K562 (cell line): Measurements from ENCODE around the gene TKT. TPM values are rescaled to one million over a fixed set of nuclear protein-coding genes. Genes with fewer than 3 reads are reported as not detected.

Experiments
- ATAC-seq: fragments of 200-7000 bp; cut with Tn5 transposase; 3 replicates; pipeline ENCODE4 v1.9.1; 2020; ENCODE audit warnings: moderate library complexity
- BruUV-seq: library from RNA; stranded (reverse); fragments of 400-500 nt; replicated peaks from 2 replicates; lab custom pipeline; 2021; lab: Mats Ljungman, UMichigan
- CTCF ChIA-PET: fragments of 300-600 bp; formaldehyde crosslinking; extraction: SDS; loops from one replicate; lab custom pipeline; 2021; ENCODE audit warnings: low intra/inter-chr PET ratio; lab: Yijun Ruan, JAX
- POLR2A ChIA-PET: fragments of 300-600, 350-650 bp; sonication (Branson Sonifier 250); formaldehyde crosslinking; extraction: SDS; loops from one replicate; lab custom pipeline; 2021; ENCODE audit warnings: antibody characterized with exemption, inconsistent platforms; lab: Yijun Ruan, JAX
- DNase-seq, 4 experiments: peaks; one replicate each; pipeline versions ENCODE4 v3.0.0 to v3.0.0-alpha.2; 2011 to 2018; ENCODE audit warnings: low spot score in 3 of 4, mixed read lengths in 3 of 4; ENCODE audit errors: extremely low read depth in 1 of 4
- FAIRE-seq: peaks from 2 replicates; lab custom pipeline; 2011; peaks lifted over from hg19 to GRCh38; lab: Jason Lieb, UNC
- H2AFZ ChIP-seq: 2 replicates; pipeline ENCODE4 v1.6.0; 2011; ENCODE audit warnings: low read depth, low read length, control low read depth, inconsistent platforms
- H3K27ac ChIP-seq: fragments of 200-600 bp; 3 replicates; pipeline ENCODE4 v1.8.0; 2011; ENCODE audit warnings: low read depth, mild to moderate bottlenecking, control low read depth, inconsistent platforms, low read length, moderate library complexity, mixed read lengths; ENCODE audit errors: extremely low read depth
- H3K27me3 ChIP-seq, 2 experiments: fragments of 300-600 bp in 1 of 2; 2 replicates in 1 of 2; 3 replicates in 1 of 2; pipeline versions ENCODE4 v1.6.0 to v1.8.0; 2011; ENCODE audit warnings: inconsistent platforms in 2 of 2, low read length in 2 of 2, mild to moderate bottlenecking in 1 of 2, mixed read lengths in 1 of 2, moderate library complexity in 1 of 2; ENCODE audit not compliant: control insufficient read depth in 2 of 2, insufficient read depth in 2 of 2
- H3K36me3 ChIP-seq: fragments of 300-600 bp; 3 replicates; pipeline ENCODE4 v1.8.0; 2011; ENCODE audit warnings: mild to moderate bottlenecking, low read length, inconsistent platforms; ENCODE audit not compliant: control insufficient read depth, insufficient read depth
- H3K4me1 ChIP-seq, 2 experiments: fragments of 200-600 bp in 1 of 2; replicated peaks in 1 of 2; 2 replicates in 1 of 2; 3 replicates in 1 of 2; pipeline versions ENCODE4 v1.5.1 to v1.8.0; 2011; ENCODE audit warnings: inconsistent platforms in 2 of 2, low read length in 2 of 2, mild to moderate bottlenecking in 1 of 2, mixed read lengths in 1 of 2, moderate library complexity in 1 of 2; ENCODE audit not compliant: control insufficient read depth in 2 of 2, insufficient read depth in 2 of 2
- H3K4me2 ChIP-seq: 2 replicates; pipeline ENCODE4 v1.6.1; 2011; ENCODE audit warnings: low read length, control low read depth, inconsistent platforms, mixed read lengths; ENCODE audit not compliant: insufficient read depth
- H3K4me3 ChIP-seq: fragments of 200-600 bp; sonication (generic), shearing (Covaris generic); 2 replicates; pipeline ENCODE4 v1.5.1; 2016; ENCODE audit warnings: control low read depth, inconsistent platforms
- H3K79me2 ChIP-seq: fragments of 200-600 bp; 3 replicates; pipeline ENCODE4 v1.8.0; 2011; ENCODE audit warnings: low read length, inconsistent platforms; ENCODE audit not compliant: control insufficient read depth, insufficient read depth
- H3K9ac ChIP-seq, 2 experiments: 2 replicates each; pipeline versions ENCODE4 v1.6.0 to v1.6.1; 2011; ENCODE audit warnings: low read depth in 2 of 2, low read length in 2 of 2, control low read depth in 1 of 2, inconsistent platforms in 1 of 2, mild to moderate bottlenecking in 1 of 2, mixed read lengths in 1 of 2; ENCODE audit not compliant: insufficient read depth in 1 of 2
- H3K9me1 ChIP-seq: one replicate; pipeline ENCODE4 v1.6.0; 2011; ENCODE audit warnings: inconsistent platforms, mild to moderate bottlenecking, low read length, moderate library complexity; ENCODE audit not compliant: control insufficient read depth, insufficient read depth
- H3K9me3 ChIP-seq: replicated peaks from 2 replicates; pipeline ENCODE4 v1.5.1; 2011; ENCODE audit warnings: low read depth, low read length, inconsistent platforms; ENCODE audit not compliant: control insufficient read depth, insufficient read depth
- H4K20me1 ChIP-seq: replicated peaks from 2 replicates; pipeline ENCODE4 v1.6.1; 2011; ENCODE audit warnings: low read length, inconsistent platforms, mixed read lengths; ENCODE audit not compliant: control insufficient read depth, insufficient read depth
- BMI1 ChIP-seq: fragments of 150-350 bp; IDR thresholded peaks from 2 replicates; pipeline ENCODE4 v1.6.1; 2014; ENCODE audit warnings: low read length
- CBFA2T3 ChIP-seq: fragments of 450-650 bp; IDR thresholded peaks from 2 replicates; pipeline ENCODE4 v1.6.1; 2017
- CXXC5 ChIP-seq: fragments of 250-450 bp; sonication (Bioruptor Pico); IDR thresholded peaks from 2 replicates; pipeline ENCODE4 v1.8.0; 2022; ENCODE audit warnings: inconsistent platforms, mild to moderate bottlenecking, moderate library complexity
- NCOA1 ChIP-seq: fragments of 450-650 bp; IDR thresholded peaks from 2 replicates; pipeline ENCODE4 v1.6.1; 2016; ENCODE audit warnings: low read depth
- NFE2L1 ChIP-seq: fragments of 450-650 bp; IDR thresholded peaks from 2 replicates; pipeline ENCODE4 v1.6.1; 2016; ENCODE audit warnings: missing genetic modification characterization, low read depth, mild to moderate bottlenecking, missing compliant biosample characterization, moderate library complexity, borderline replicate concordance
- TCF7L2 ChIP-seq: fragments of 150-350 bp; IDR thresholded peaks from 2 replicates; pipeline ENCODE4 v1.6.1; 2016; ENCODE audit warnings: low read depth, mild to moderate bottlenecking, low read length, moderate library complexity
- YBX1 ChIP-seq: fragments of 450-650 bp; IDR thresholded peaks from 2 replicates; pipeline ENCODE4 v1.7.1; 2016; ENCODE audit warnings: mild to moderate bottlenecking
- WGBS: fragments of 100-300 bp; shearing (Covaris generic); methylation state at CpG from one replicate; pipeline ENCODE4 v1.1.6; 2016; ENCODE audit warnings: low coverage, mixed read lengths; ENCODE audit not compliant: insufficient coverage; ENCODE audit errors: missing lambda C conversion rate; 5-methylcytosine and 5-hydroxymethylcytosine counted together
- in situ Hi-C: fragments of 300-500 bp; cut with MboI; formaldehyde crosslinking; loops from 4 replicates; pipeline ENCODE4 v1.15.0; 2018; ENCODE audit warnings: inconsistent platforms, mixed read lengths
- intact Hi-C: fragments of 100-400 bp; cut with micrococcal nuclease; formaldehyde crosslinking; loops from 2 replicates; pipeline ENCODE4 v1.14.2; 2022
- polyA plus RNA-seq, 8 experiments: library from polyadenylated mRNA; depleted of rRNA in 4 of 8; stranded (reverse) in 5 of 8; unstranded in 3 of 8; fragments of >200 nt; fragmentation: Nextera tagmentation in 2 of 8; fragmentation: Illumina TruSeq in 1 of 8; extraction: Ambion mirVana in 2 of 8; extraction: Trizol in 1 of 8; gene quantifications; 2 replicates each; pipeline versions ENCODE4 v1.2.1 to v1.2.3, GENCODE V29; 2011 to 2014; ENCODE audit warnings: inconsistent platforms in 1 of 8, missing spikeins in 1 of 8
- total RNA-seq, 7 experiments: library from RNA; depleted of rRNA in 6 of 7; stranded (reverse); fragments of >200 nt in 6 of 7; fragmentation: Illumina TruSeq in 2 of 7; extraction: Trizol in 2 of 7; gene quantifications; 2 replicates each; pipeline versions ENCODE4 v1.2.1 to v1.2.3, GENCODE V29; 2011 to 2021; ENCODE audit warnings: low replicate concordance in 1 of 7
- TF ChIP-seq, protein P1 (sequence below), 2 experiments: fragments of 200-800 bp in 1 of 2; sonication (Bioruptor generic) in 1 of 2; sonication (generic) in 1 of 2; formaldehyde crosslinking in 1 of 2; IDR thresholded peaks in 1 of 2; conservative IDR thresholded peaks in 1 of 2; 2 replicates each; pipeline versions ENCODE4 v1.5.0 to v1.6.1; 2016 to 2020; ENCODE audit warnings: missing compliant biosample characterization in 1 of 2, missing genetic modification characterization in 1 of 2, missing genetic modification reagents in 1 of 2

The TKT gene
- total and polyA plus RNA-seq, 9 of the 15 experiments (the other 6 are each of a cell fraction or from before 2014, with no cell fraction given), result 58.1 to 401 (median 187) TPM

DNA sequence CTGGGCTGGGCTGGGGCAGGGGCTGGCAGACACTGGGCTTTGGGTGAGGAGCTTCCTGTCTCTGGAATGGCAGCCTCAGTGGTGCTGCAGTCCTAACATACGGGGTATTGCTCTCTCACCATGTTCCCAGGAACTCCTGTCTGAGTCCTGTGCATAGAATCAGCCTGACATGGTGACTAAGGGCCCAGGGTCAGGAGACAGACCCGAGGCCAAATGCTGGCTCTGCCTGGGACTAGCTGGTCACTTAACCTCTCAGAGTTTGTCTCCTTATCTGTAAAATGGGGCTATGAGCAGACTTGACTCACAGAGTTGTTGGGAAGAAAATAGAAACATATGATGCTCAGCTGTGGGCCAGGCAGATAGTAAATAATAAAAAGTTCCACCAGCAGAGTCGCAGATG is 66.5 kb downstream of the TKT start:
- WGBS, result 32% methylated on average over 2 of the region's 3 CpGs
- Histone ChIP-seq H3K4me3 (no peak overlapping the region), H3K9me1 (no peaks in the 10 kb centered on the region), H3K27ac (no peak overlapping the region), H3K4me1 (peaks cover 0 to 5% of the 10 kb centered on the region in 2 experiments; a peak in 3 of 5 replicates), H3K9me3 (no peaks in the 10 kb centered on the region), H3K36me3 (peaks cover 11% of the 10 kb centered on the region; the same call in 2 of the 3 replicates), H3K79me2 (no peaks in the 10 kb centered on the region), H2AFZ (no peak overlapping the region), H3K27me3 (no peaks in the 10 kb centered on the region), H4K20me1 (0 out of 2 replicates have a peak, but pooled peaks cover 2% of the 10 kb centered on the region), H3K4me2 (no peak overlapping the region), H3K9ac (no peak overlapping the region)
- no TSS peak for BruUV-seq
- in situ Hi-C loops (no loop called here), intact Hi-C loops (no loop called here)
- no peak for ATAC-seq
- ChIA-PET CTCF (no interaction called here), POLR2A (no interaction called here)
- no peak for FAIRE-seq
- TF ChIP-seq CXXC5 (CRISPR knock-in tag), result no peak
- DNase-seq, result no peak

DNA sequence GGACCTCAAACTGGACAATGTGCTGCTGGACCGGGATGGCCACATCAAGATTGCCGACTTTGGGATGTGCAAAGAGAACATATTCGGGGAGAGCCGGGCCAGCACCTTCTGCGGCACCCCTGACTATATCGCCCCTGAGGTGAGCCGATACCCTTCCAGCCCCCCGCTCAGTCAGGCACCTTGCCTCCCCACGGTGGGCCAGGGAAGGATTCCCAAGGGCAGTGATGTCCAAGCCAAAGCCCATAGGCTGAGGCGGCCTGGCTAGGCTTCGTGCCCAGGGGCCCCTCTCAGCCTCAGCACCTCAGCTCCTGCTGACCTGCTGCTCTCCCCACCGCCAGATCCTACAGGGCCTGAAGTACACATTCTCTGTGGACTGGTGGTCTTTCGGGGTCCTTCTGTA is 67.1 kb downstream of the TKT start:
- in situ Hi-C loops (no loop called here), intact Hi-C loops (no loop called here)
- Histone ChIP-seq H3K36me3 (peaks cover 11% of the 10 kb centered on the region; the same call in 2 of the 3 replicates), H3K4me3 (no peak overlapping the region), H3K4me2 (no peak overlapping the region), H3K9me3 (no peaks in the 10 kb centered on the region), H2AFZ (no peak overlapping the region), H3K9me1 (no peaks in the 10 kb centered on the region), H3K27ac (no peak overlapping the region), H3K27me3 (no peaks in the 10 kb centered on the region)
- no peak for DNase-seq
- no TSS peak for BruUV-seq
- ATAC-seq, result no peak
- TF ChIP-seq, protein P1, sequence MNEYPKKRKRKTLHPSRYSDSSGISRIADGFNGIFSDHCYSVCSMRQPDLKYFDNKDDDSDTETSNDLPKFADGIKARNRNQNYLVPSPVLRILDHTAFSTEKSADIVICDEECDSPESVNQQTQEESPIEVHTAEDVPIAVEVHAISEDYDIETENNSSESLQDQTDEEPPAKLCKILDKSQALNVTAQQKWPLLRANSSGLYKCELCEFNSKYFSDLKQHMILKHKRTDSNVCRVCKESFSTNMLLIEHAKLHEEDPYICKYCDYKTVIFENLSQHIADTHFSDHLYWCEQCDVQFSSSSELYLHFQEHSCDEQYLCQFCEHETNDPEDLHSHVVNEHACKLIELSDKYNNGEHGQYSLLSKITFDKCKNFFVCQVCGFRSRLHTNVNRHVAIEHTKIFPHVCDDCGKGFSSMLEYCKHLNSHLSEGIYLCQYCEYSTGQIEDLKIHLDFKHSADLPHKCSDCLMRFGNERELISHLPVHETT (CRISPR knock-in tag; conservative IDR thresholded peaks at IDR 0.05 in 1 of 2, IDR thresholded peaks at IDR 0.05 in 1 of 2), result no peak
- no peak for TF ChIP-seq YBX1
- no peak for TF ChIP-seq TCF7L2
- no peak for TF ChIP-seq NFE2L1 (tag)
- no peak for TF ChIP-seq CBFA2T3
- no peak for TF ChIP-seq BMI1
- no peak for TF ChIP-seq NCOA1
- TF ChIP-seq, all 486 proteins: peak for 0
- Histone ChIP-seq H4K20me1 (no peaks in the 10 kb centered on the region), H3K9ac (no peak overlapping the region), H3K4me1 (peaks cover 0 to 5% of the 10 kb centered on the region in 2 experiments; a peak in 3 of 5 replicates), H3K79me2 (no peaks in the 10 kb centered on the region)
- CTCF ChIA-PET, result no interaction called here
- POLR2A ChIA-PET, result interaction anchor here (1.2 kb wide), 1 partner anchor 9 kb away, joined by 3 read pairs; no protein-coding TSS in a partner anchor
- no peak for FAIRE-seq
- WGBS, result 76% methylated on average over 10 of the region's 13 CpGs
